Fibroblast of the aortic adventitia (primary cell): ENCODE measurements around the gene SERPINB6. TPM values are rescaled to one million over a fixed set of nuclear protein-coding genes. Genes with fewer than 3 reads are reported as not detected.

Source experiments
- DNase-seq: peaks from one replicate; pipeline ENCODE4 v3.0.0-alpha.2; 2010; ENCODE audit warnings: low read depth
- H3K4me3 ChIP-seq: 2 replicates; pipeline ENCODE4 v1.5.1; 2011; ENCODE audit warnings: low read depth, mild to moderate bottlenecking, control low read depth, low read length, moderate library complexity
- CTCF ChIP-seq: IDR thresholded peaks from 2 replicates; pipeline ENCODE4 v1.5.1; 2011; ENCODE audit warnings: mild to moderate bottlenecking, low read length, control low read depth, inconsistent platforms; ENCODE audit not compliant: insufficient read depth
- total RNA-seq: library from RNA; depleted of rRNA; stranded (reverse); fragments of >200 nt; gene quantifications from 2 replicates; pipeline ENCODE4 v1.2.3, GENCODE V29; 2012; ENCODE audit warnings: low replicate concordance

Gene SERPINB6
- total RNA-seq, 1 donor = 102 TPM

- no peak overlapping the region for H3K4me3 ChIP-seq
- DNase-seq = no peak
- no peak for TF ChIP-seq CTCF
Observed at GRCh38 chr6:2969549-2969948, 1.8 kb downstream of the SERPINB6 start.

GRCh38 chr6:2968600-2969135, 2.7 kb downstream of the SERPINB6 start:
- TF ChIP-seq CTCF = no peak
- no peak for DNase-seq
- H3K4me3 ChIP-seq = no peak overlapping the region

GRCh38 chr6:2967936-2968335, 3.4 kb downstream of the SERPINB6 start:
- TF ChIP-seq CTCF = no peak
- DNase-seq = no peak
- no peak overlapping the region for H3K4me3 ChIP-seq

- TF ChIP-seq CTCF = no peak
- no peak overlapping the region for H3K4me3 ChIP-seq
- no peak for DNase-seq
Observed at GRCh38 chr6:2966347-2966746, 5.0 kb downstream of the SERPINB6 start.

GRCh38 chr6:2964793-2965505, 6.4 kb downstream of the SERPINB6 start:
- no peak for TF ChIP-seq CTCF
- no peak for DNase-seq
- H3K4me3 ChIP-seq = no peak overlapping the region

- DNase-seq = no peak
- TF ChIP-seq CTCF = no peak
Observed at GRCh38 chr6:2963756-2964155, 7.6 kb downstream of the SERPINB6 start.

More at GRCh38 chr6:2963756-2964155, 7.6 kb downstream of the SERPINB6 start:
- H3K4me3 ChIP-seq = no peak overlapping the region
